Stomach (tissue), 9 donors: ENCODE measurements around the gene ORC5. TPM values are rescaled to one million over a fixed set of nuclear protein-coding genes. Genes with fewer than 3 reads are reported as not detected.

ENCODE experiments used
- DNase-seq, 2 donors: peaks; one replicate each; pipeline versions ENCODE4 v3.0.0 to v3.0.0-alpha.2; 2013 to 2019
- H3K27ac ChIP-seq, 5 donors: fragments of 200-600 bp in 4 of 5; sonication (generic) in 4 of 5; one replicate each; pipeline ENCODE4 v1.5.1; 2013 to 2019; ENCODE audit warnings: mild to moderate bottlenecking in 1 of 5, moderate library complexity in 1 of 5
- H3K27me3 ChIP-seq, 3 donors: fragments of 200-600 bp; sonication (generic); one replicate each; pipeline ENCODE4 v1.5.1; 2017 to 2019; ENCODE audit warnings: mixed run types in 1 of 3
- H3K36me3 ChIP-seq, 4 donors: fragments of 200-600 bp; sonication (generic); 1 replicate in 3 of 4; 2 replicates in 1 of 4; pipeline ENCODE4 v1.5.1; 2016 to 2019
- H3K4me1 ChIP-seq, 4 donors: fragments of 200-600 bp; sonication (generic); one replicate each; pipeline ENCODE4 v1.5.1; 2016 to 2019
- H3K4me3 ChIP-seq, 4 donors: fragments of 200-600 bp; sonication (generic) in 3 of 4; one replicate each; pipeline ENCODE4 v1.5.1; 2016 to 2019; ENCODE audit warnings: mild to moderate bottlenecking in 1 of 4
- H3K9me3 ChIP-seq, 4 donors: fragments of 200-600 bp; sonication (generic); one replicate each; pipeline ENCODE4 v1.5.1; 2016 to 2019
- CTCF ChIP-seq, 7 experiments: fragments of 450-650 bp in 4 of 7; fragments of 200-600 bp in 3 of 7; sonication (generic) in 3 of 7; IDR thresholded peaks; one replicate each; pipeline ENCODE4 v1.5.1; 2016 to 2019; ENCODE audit warnings: antibody characterized with exemption in 7 of 7, control low read depth in 2 of 7, mild to moderate bottlenecking in 1 of 7
- EP300 ChIP-seq: sonication (generic); formaldehyde crosslinking; IDR thresholded peaks from one replicate; pipeline ENCODE4 v1.6.1; 2017; ENCODE audit warnings: antibody characterized with exemption
- POLR2A ChIP-seq, 4 donors: fragments of 450-650 bp; IDR thresholded peaks; one replicate each; pipeline ENCODE4 v1.6.1; 2016; ENCODE audit warnings: antibody characterized with exemption in 4 of 4, control low read depth in 2 of 4, mild to moderate bottlenecking in 1 of 4, moderate library complexity in 1 of 4
- POLR2AphosphoS5 ChIP-seq, 3 donors: sonication (generic); formaldehyde crosslinking; IDR thresholded peaks; one replicate each; pipeline ENCODE4 v1.6.1; 2016; ENCODE audit warnings: antibody characterized with exemption in 3 of 3
- WGBS, 5 donors: extraction: QIAGEN DNeasy Blood & Tissue Kit in 3 of 5; methylation state at CpG; one replicate each; pipeline versions ENCODE4 v1.1.5 to v1.1.7; 2013 to 2018; 5-methylcytosine and 5-hydroxymethylcytosine counted together
- intact Hi-C: fragments of 100-400 bp; cut with DNase I; formaldehyde crosslinking; loops from one replicate; pipeline ENCODE4 v1.15.1; 2023; ENCODE audit warnings: low total_unique reads
- polyA plus RNA-seq, 3 donors: library from polyadenylated mRNA; stranded (reverse); fragments of 200-250 nt; gene quantifications; one replicate each; pipeline ENCODE4 v1.2.3, GENCODE V29; 2013
- total RNA-seq, 5 donors: library from RNA; depleted of rRNA; stranded (reverse); fragments of >200 nt; gene quantifications; one replicate each; pipeline versions ENCODE4 v1.1.0 to v1.2.3, GENCODE V29; 2014 to 2016
- donor health status: healthy with polysubstance abuse.
- donor health status: Bipolar disorder and iron deficiency.
- donor health status: healthy.

ORC5 gene
- total and polyA plus RNA-seq, 8 donors = 2.3 to 29.9 (median 11.2) TPM

GRCh38 chr7:104174798-104175197 lies 33.0 kb downstream of the ORC5 start:
- WGBS, 5 donors = 35 to 57% (median 54%) methylated on average over 2 of the region's 2 CpGs
- Histone ChIP-seq H3K27ac (no peak overlapping the region), H3K36me3 (peaks cover 7 to 43% (median 19%) of the 10 kb centered on the region in 4 donors), H3K4me1 (peaks cover 0 to 10% (median 0%) of the 10 kb centered on the region in 4 donors), H3K4me3 (no peak overlapping the region), H3K9me3 (no peaks in the 10 kb centered on the region), H3K27me3 (no peaks in the 10 kb centered on the region)
- TF ChIP-seq POLR2A (IDR thresholded peaks at IDR 0.05) (no peak), EP300 (no peak), POLR2AphosphoS5 (IDR thresholded peaks at IDR 0.05) (no peak), CTCF (IDR thresholded peaks at IDR 0.05) (no peak)
- DNase-seq = peak in 1 of 2 donors; percentile 62
- intact Hi-C loops = no loop called here

- Histone ChIP-seq H3K4me1 (no peaks in the 10 kb centered on the region), H3K27ac (no peak overlapping the region), H3K27me3 (no peaks in the 10 kb centered on the region), H3K9me3 (no peaks in the 10 kb centered on the region), H3K36me3 (peaks cover 4 to 69% (median 48%) of the 10 kb centered on the region in 4 donors), H3K4me3 (no peak overlapping the region)
- 69 to 80% (median 72%) methylated on average over 6 of the region's 6 CpGs for WGBS, 5 donors
- TF ChIP-seq POLR2AphosphoS5 (IDR thresholded peaks at IDR 0.05) (no peak), EP300 (no peak), POLR2A (IDR thresholded peaks at IDR 0.05) (no peak), CTCF (IDR thresholded peaks at IDR 0.05) (no peak)
- intact Hi-C loops = no loop called here
- no peak for DNase-seq
Observed at GRCh38 chr7:104162081-104162480, 45.7 kb downstream of the ORC5 start.

GRCh38 chr7:104161244-104161643 lies 46.6 kb downstream of the ORC5 start:
- WGBS, 5 donors = 88 to 93% (median 93%) methylated on average over 3 of the region's 3 CpGs
- H3K27me3 ChIP-seq = no peaks in the 10 kb centered on the region
- no peak for DNase-seq
- peaks cover 4 to 60% (median 41%) of the 10 kb centered on the region in 4 donors for H3K36me3 ChIP-seq
- no peak overlapping the region for H3K4me3 ChIP-seq
- no peaks in the 10 kb centered on the region for H3K9me3 ChIP-seq
- intact Hi-C loops = no loop called here
- no peak overlapping the region for H3K27ac ChIP-seq
- no peaks in the 10 kb centered on the region for H3K4me1 ChIP-seq
- TF ChIP-seq POLR2A (IDR thresholded peaks at IDR 0.05) = no peak
- no peak for TF ChIP-seq POLR2AphosphoS5 (IDR thresholded peaks at IDR 0.05)
- TF ChIP-seq EP300 = no peak
- TF ChIP-seq CTCF (IDR thresholded peaks at IDR 0.05) = no peak

- Histone ChIP-seq H3K4me3 (no peak overlapping the region), H3K36me3 (peaks cover 4 to 52% (median 32%) of the 10 kb centered on the region in 4 donors), H3K27ac (no peak overlapping the region), H3K4me1 (no peaks in the 10 kb centered on the region), H3K9me3 (no peaks in the 10 kb centered on the region), H3K27me3 (no peaks in the 10 kb centered on the region)
- TF ChIP-seq POLR2A (IDR thresholded peaks at IDR 0.05) = no peak
- no peak for TF ChIP-seq EP300
- no peak for TF ChIP-seq CTCF (IDR thresholded peaks at IDR 0.05)
- no peak for TF ChIP-seq POLR2AphosphoS5 (IDR thresholded peaks at IDR 0.05)
- intact Hi-C loops = no loop called here
- DNase-seq = peak in 1 of 2 donors; percentile 26
Observed at GRCh38 chr7:104160375-104160774, 47.4 kb downstream of the ORC5 start.
